Measurements from ENCODE around the gene RABGAP1L. TPM values are rescaled to one million over a fixed set of nuclear protein-coding genes. Genes with fewer than 3 reads are reported as not detected.
A peak's percentile ranks its signal among the peaks of the same experiment; 100 is the strongest.
"Not testable (repeated sequence)": the region's sequence is repeated elsewhere in the genome, so short reads cannot be mapped to it uniquely, and the experiment has no call there.

RABGAP1L gene
- total RNA-seq, 1 experiment from 2014 or later, result 14.0 TPM

GRCh38 chr1:174656409-174657059 is 497.2 kb downstream of the RABGAP1L start:
- DNase-seq (ENCODE audit: low read depth), result no peak

GRCh38 chr1:174657411-174657810 is 498.1 kb downstream of the RABGAP1L start:
- no peak for DNase-seq (ENCODE audit: low read depth)

DNA sequence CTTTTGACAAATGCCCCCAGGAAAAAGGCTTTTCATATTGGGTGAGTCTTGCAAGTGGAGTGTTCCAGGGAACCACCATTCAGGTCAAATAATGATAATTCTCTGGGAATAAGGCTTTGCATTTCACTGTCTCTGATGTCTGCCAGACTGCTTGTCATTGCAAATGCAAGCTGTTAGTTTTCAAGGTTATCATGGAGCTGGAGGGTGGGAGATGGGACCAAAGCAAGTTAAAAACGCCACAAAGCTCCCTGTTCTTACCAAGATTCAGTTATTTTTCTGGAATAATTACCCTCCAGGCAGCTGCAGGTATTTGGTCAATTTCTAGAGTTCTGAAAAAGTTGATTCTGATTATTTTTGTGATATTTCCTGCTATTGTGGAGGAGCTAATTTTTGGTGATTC is 498.6 kb downstream of the RABGAP1L start:
- no peak for DNase-seq (ENCODE audit: low read depth)

DNA sequence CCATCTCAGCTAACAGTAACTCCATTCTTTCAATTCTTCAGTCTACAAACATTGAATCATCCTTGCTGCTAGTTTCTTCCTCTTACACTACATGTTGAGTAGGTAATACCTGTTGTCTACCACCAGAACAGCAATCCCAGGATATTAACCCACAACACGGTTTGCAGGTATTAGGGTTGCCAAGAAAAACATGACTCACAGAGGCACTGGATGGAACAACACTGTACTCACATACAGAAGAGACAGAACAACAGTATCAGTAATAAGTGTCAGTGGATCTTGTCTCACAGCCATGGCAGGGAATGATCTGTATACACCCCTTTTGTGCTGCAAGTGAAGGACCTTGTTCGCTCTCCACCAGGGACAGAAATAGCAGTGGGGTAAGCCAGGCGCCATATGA is 500.5 kb downstream of the RABGAP1L start:
- DNase-seq (ENCODE audit: low read depth), result peak; percentile 34

DNA sequence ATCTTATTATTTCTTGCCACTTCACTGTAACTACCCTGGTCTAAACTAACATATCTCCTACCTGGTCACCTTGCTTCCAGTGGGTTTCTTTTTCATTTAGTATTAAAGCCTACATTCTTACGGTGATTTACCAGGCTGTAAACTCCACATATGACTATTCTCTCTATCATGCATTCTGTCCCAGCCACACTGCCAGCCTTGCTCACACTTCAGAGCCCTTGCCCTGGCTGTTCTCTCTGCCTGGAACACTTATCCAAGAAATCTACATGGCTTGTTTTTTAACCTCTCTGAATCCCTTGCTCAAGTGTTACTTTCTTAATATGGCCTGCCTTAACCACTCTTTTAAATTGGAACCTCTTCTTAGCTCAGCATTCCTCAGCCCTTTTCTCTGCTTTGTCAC is 501.2 kb downstream of the RABGAP1L start:
- DNase-seq (ENCODE audit: low read depth), result no peak

GRCh38 chr1:174663358-174663757 is 504.0 kb downstream of the RABGAP1L start:
- DNase-seq (ENCODE audit: low read depth), result no peak

DNA sequence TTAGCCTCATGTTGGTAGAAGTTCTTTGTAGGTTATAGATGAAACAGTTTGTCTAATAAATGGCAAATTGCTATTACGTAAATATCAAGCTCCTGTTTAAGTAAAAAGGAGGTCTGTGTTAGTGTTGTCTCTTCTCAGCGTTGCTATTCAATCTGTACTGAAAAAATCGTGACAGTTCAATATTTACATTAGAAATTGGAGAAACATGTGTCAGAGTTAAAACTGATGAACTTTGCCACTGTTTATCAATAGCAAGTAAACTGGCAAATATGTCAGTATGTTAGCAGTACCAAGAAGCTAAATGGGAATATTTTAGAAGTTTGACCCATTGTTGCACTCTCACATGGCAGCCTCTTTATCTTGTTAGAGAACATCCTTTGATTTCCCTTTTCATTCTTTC is 506.9 kb downstream of the RABGAP1L start:
- no peak for DNase-seq (ENCODE audit: low read depth)

- DNase-seq (ENCODE audit: low read depth), result no peak
Measured at GRCh38 chr1:174671826-174672225, 512.5 kb downstream of the RABGAP1L start.

DNA sequence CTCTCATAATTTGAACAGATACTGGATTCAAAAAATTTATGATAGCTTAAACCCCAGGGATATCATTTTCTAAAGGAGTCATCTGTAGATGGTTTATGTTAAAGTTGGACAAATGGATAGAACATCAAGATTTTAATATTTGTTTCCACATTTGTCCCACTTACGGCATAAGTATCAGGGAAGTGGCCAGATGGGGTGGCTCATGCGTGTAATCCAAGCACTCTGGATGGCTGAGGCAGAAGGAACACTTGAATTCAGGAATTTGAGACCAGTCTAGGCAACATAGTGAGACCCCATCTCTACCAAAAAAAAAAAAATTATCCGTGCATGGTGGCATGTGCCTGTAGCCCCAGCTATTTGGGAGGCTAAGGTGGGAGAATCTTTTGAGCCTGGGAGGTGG is 517.5 kb downstream of the RABGAP1L start:
- no peak for DNase-seq (ENCODE audit: low read depth)

- no peak for DNase-seq (ENCODE audit: low read depth)
Measured at GRCh38 chr1:174678657-174679056, 519.3 kb downstream of the RABGAP1L start.

DNA sequence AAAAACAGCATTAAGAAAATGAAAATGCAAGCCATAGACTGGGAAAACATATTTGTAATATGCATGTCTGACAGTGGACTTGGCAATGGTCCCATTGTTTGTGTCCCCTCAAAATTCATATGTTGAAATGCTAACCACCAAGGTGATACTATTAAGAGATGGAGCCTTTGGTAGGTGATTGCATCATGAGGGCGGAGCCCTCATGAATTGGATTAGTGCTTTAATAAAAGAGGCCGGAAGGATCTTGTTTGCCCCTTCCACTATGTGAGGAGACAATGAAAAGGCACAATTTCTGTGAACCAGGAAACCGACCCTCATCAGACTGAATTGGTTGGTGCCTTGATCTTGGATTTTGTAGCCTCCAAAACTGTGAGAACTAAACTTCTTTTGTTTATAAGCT is 520.8 kb downstream of the RABGAP1L start:
- no peak for DNase-seq (ENCODE audit: low read depth)

- DNase-seq (ENCODE audit: low read depth), result peak; percentile 15
Measured at GRCh38 chr1:174682419-174683008, 523.2 kb downstream of the RABGAP1L start.

DNA sequence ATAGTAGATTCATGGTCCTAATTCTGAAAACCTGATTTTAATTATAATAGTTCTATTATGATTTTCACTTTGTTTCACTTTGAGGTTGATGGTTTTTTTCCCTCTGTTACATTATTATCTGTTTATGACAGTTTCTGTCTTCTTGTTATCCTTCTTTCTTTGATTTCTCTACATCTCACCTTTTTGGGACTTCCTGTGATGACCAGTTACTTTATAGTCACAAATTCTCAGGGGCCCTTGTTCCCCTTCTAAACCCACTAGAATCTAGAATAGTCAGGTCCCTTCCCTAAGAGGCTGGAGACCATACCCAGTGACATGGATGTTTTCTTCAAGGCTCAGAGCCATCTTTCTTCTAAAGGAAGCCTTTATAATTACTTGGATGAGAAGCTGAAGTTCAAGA is 526.9 kb downstream of the RABGAP1L start:
- no peak for DNase-seq (ENCODE audit: low read depth)

DNA sequence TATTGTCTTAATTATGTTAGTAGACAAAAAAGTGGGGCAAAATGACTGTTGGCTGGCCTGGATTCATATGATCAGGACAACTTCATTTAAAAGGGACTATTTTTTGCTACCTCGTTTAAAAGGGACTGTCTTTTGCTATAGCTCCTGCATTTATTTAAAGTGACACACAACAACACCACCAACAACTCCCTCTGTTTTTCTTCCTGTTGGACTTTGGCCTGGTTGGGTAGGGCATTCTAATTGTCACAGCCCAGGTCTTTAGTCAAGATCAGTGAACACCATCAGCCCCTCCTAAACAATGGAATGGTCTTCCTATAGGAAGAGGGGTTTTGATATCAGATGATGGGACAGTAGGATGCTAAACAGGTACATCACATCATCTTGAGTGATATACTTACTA is 530.2 kb downstream of the RABGAP1L start:
- no peak for DNase-seq (ENCODE audit: low read depth)

GRCh38 chr1:174690266-174690665 is 530.9 kb downstream of the RABGAP1L start:
- DNase-seq (ENCODE audit: low read depth), result no peak

GRCh38 chr1:174692313-174692712 is 533.0 kb downstream of the RABGAP1L start:
- peak; percentile 10 for DNase-seq (ENCODE audit: low read depth)

DNA sequence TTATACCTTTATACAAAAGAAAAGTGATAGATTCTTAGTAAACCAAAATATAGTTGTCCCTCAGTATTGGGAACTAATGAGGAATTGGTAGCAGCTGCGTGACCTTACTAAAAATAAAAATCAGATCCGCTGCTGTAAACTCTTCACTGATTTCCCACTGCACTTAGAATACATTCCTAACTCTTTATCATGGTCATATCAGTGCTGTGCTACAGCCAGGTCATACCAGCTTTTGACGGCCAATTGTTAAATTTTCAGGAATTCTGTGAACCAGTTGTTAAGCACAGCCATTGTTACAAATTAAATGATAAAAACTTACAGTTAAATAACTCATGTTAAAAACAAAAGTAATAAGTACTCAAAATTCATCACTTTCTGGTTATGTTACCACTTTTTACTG is 533.8 kb downstream of the RABGAP1L start:
- DNase-seq (ENCODE audit: low read depth), result no peak

GRCh38 chr1:174693539-174693938 is 534.2 kb downstream of the RABGAP1L start:
- DNase-seq (ENCODE audit: low read depth), result not testable (repeated sequence)

GRCh38 chr1:174696026-174696821 is 536.9 kb downstream of the RABGAP1L start:
- no peak for DNase-seq (ENCODE audit: low read depth)

DNA sequence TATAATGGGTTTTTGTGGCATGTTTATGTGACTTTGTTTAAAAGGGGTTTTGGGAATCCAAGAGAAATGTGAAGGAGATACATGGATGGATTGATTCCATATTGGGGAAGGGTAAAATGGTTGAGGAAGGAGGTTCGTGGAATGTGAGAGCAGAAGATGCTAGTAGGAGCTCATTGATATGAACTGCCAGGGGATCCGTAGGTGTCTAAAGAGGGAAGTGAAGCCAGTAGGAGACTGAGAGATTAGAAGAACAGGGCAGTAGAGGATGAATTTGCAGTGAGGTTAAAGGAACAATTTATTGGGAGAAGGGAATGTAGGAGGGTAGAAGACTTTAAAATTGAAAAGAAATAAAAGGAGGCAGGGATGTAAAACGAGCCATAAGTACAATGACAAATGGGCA is 541.0 kb downstream of the RABGAP1L start:
- no peak for DNase-seq (ENCODE audit: low read depth)

GRCh38 chr1:174700775-174701174 is 541.5 kb downstream of the RABGAP1L start:
- DNase-seq (ENCODE audit: low read depth), result no peak

DNA sequence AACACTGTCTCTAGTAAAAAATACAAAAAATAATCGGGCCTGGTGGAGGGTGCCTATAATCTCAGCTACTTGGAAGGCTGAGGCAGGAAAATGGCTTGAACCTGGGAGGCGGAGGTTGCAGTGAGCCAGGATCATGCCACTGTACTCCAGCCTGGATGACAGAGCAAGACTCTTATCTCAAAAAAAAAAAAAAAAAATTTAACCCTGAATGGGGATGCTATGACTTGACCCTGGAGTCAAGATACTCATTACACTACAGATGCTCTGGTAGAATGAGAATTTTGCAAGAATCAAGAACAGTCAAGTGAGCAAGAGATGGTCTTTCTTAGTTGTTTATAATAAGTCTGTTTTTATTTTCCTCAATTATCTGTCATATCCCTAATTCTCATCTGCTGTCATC is 542.2 kb downstream of the RABGAP1L start:
- no peak for DNase-seq (ENCODE audit: low read depth)

DNA sequence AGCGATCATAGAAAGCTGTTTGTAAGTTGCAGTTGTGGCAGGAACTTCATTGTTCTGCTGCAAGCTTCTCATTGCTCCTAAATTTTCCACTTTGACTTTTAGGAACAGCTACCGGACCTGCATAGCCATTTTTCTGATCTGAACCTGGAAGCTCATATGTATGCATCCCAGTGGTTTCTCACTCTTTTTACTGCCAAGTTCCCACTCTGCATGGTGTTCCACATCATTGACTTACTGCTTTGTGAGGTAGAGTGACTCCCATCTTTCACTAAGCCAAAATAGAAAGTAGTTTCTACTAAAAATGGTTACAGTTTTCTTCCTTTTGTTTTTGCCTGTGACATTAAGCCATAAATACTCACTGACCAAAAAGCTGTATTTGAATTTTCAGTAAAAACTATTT is 542.7 kb downstream of the RABGAP1L start:
- no peak for DNase-seq (ENCODE audit: low read depth)

Data from LHCN-M2 (cell line).